SIG-M5 treated with dmso at 0.1 percent for 504 hours (cell line): ENCODE data around the gene THAP11.
A peak's percentile ranks its signal among the peaks of the same experiment; 100 is the strongest.
"Not testable (repeated sequence)": the region's sequence is repeated elsewhere in the genome, so short reads cannot be mapped to it uniquely, and the experiment has no call there.

Experiments
- DNase-seq: peaks from one replicate; lab custom pipeline; 2025; ENCODE audit not compliant: unreplicated experiment; lab: John Stamatoyannopoulos, UW

Gene THAP11

GRCh38 chr16:67861877-67862276, 19.8 kb downstream of the THAP11 start:
- no peak for DNase-seq

GRCh38 chr16:67862623-67863583, 20.8 kb downstream of the THAP11 start:
- no peak for DNase-seq

GRCh38 chr16:67864044-67864443, 21.9 kb downstream of the THAP11 start:
- DNase-seq, result not testable (repeated sequence)

GRCh38 chr16:67864594-67864993, 22.5 kb downstream of the THAP11 start:
- no peak for DNase-seq

GRCh38 chr16:67865318-67865717, 23.2 kb downstream of the THAP11 start:
- no peak for DNase-seq

- no peak for DNase-seq
These were observed 26.2 kb downstream of the THAP11 start for GRCh38 chr16:67868290-67868689.

- no peak for DNase-seq
These were observed 27.5 kb downstream of the THAP11 start for GRCh38 chr16:67869653-67870052.

GRCh38 chr16:67871256-67871655, 29.1 kb downstream of the THAP11 start:
- no peak for DNase-seq

GRCh38 chr16:67872131-67872630, 30.1 kb downstream of the THAP11 start:
- DNase-seq, result no peak

- DNase-seq, result peak; percentile 68
These were observed 30.7 kb downstream of the THAP11 start, which contains the start of gene EDC4 for GRCh38 chr16:67872631-67873434. Gene EDC4, plus strand, starts transcription at chr16:67873052. Its CDS starts 210 bp downstream, at chr16:67873262.

GRCh38 chr16:67873435-67874370, 31.6 kb downstream of the THAP11 start:
- DNase-seq, result no peak

GRCh38 chr16:67874372-67874771, 32.3 kb downstream of the THAP11 start:
- DNase-seq, result no peak

- DNase-seq, result no peak
These were observed 34.9 kb downstream of the THAP11 start for GRCh38 chr16:67877064-67877463.

- DNase-seq, result no peak
These were observed 36.1 kb downstream of the THAP11 start for GRCh38 chr16:67878232-67878631.

- DNase-seq, result no peak
These were observed 36.7 kb downstream of the THAP11 start for GRCh38 chr16:67878846-67879245.

- DNase-seq, result no peak
These were observed 37.3 kb downstream of the THAP11 start for GRCh38 chr16:67879462-67879861.

GRCh38 chr16:67879936-67880335, 37.8 kb downstream of the THAP11 start:
- no peak for DNase-seq

GRCh38 chr16:67880584-67880983, 38.5 kb downstream of the THAP11 start:
- no peak for DNase-seq

GRCh38 chr16:67881621-67882161, 39.6 kb downstream of the THAP11 start:
- DNase-seq, result no peak
